Testis (tissue), 5 donors: Measurements from ENCODE around the gene FILIP1L. TPM values are rescaled to one million over a fixed set of nuclear protein-coding genes. Genes with fewer than 3 reads are reported as not detected.

Experiments
- DNase-seq: peaks from one replicate; pipeline ENCODE4 v3.0.0-alpha.2; 2019
- H3K27ac ChIP-seq, 2 donors: fragments of 200-600 bp; sonication (generic); one replicate each; pipeline ENCODE4 v1.5.1; 2019
- H3K27me3 ChIP-seq: fragments of 200-600 bp; sonication (generic); one replicate; pipeline ENCODE4 v1.5.1; 2019
- H3K36me3 ChIP-seq: fragments of 200-600 bp; sonication (generic); one replicate; pipeline ENCODE4 v1.5.1; 2017; ENCODE audit warnings: low read depth; ENCODE audit errors: missing control alignments
- H3K4me1 ChIP-seq: fragments of 200-600 bp; sonication (generic); one replicate; pipeline ENCODE4 v1.5.1; 2019
- H3K4me3 ChIP-seq, 2 donors: fragments of 200-600 bp; sonication (generic); one replicate each; pipeline ENCODE4 v1.5.1; 2017 to 2019
- H3K9me3 ChIP-seq: fragments of 200-600 bp; sonication (generic); one replicate; pipeline ENCODE4 v1.5.1; 2017
- CTCF ChIP-seq, 3 experiments: fragments of 450-650 bp in 2 of 3; fragments of 200-600 bp in 1 of 3; sonication (generic) in 1 of 3; IDR thresholded peaks; one replicate each; pipeline ENCODE4 v1.5.1; 2016 to 2019; ENCODE audit warnings: antibody characterized with exemption in 3 of 3, mild to moderate bottlenecking in 2 of 3, moderate library complexity in 1 of 3
- POLR2A ChIP-seq: fragments of 450-650 bp; IDR thresholded peaks from one replicate; pipeline ENCODE4 v1.6.1; 2017; ENCODE audit warnings: antibody characterized with exemption, mild to moderate bottlenecking, moderate library complexity
- WGBS, 2 donors: methylation state at CpG; one replicate each; pipeline ENCODE4 v1.1.5; 2018; 5-methylcytosine and 5-hydroxymethylcytosine counted together
- intact Hi-C: fragments of 100-400 bp; cut with DNase I; formaldehyde crosslinking; loops from one replicate; pipeline ENCODE4 v1.15.1; 2023; ENCODE audit warnings: low total_unique reads
- long read RNA-seq, 2 donors: transcript quantifications; one replicate each; lab custom pipeline, GENCODE V29; 2026
- polyA plus RNA-seq: library from polyadenylated mRNA; stranded (reverse); fragments of 350-450 nt; fragmentation: Illumina TruSeq; extraction: RNeasy Lipid Tissue Mini Kit (QIAGEN cat#74804); gene quantifications from one replicate; pipeline ENCODE4 v1.2.3, GENCODE V29; 2014; ENCODE audit warnings: low read depth, low replicate concordance; ENCODE audit not compliant: insufficient read depth
- total RNA-seq, 2 donors: library from RNA; depleted of rRNA; stranded (reverse); fragments of >200 nt; gene quantifications; one replicate each; pipeline ENCODE4 v1.2.3, GENCODE V29; 2016

Gene FILIP1L
- total RNA-seq (10 to 100 TPM; 16.7 to 20.1 TPM), polyA plus RNA-seq (16.5 TPM)
- long read RNA-seq, donor 1, transcript FILIP1L-203 (2 exons, 3,280 nt) = major isoform, 15 of 77 reads
- long read RNA-seq, donor 1, partial matches to known transcripts = 62 of 77 reads
- long read RNA-seq, donor 1, other reads (novel, unspliced or antisense) = 0 of 77 reads
- long read RNA-seq, donor 2, transcript FILIP1L-203 (2 exons, 3,280 nt) = major isoform, 5 of 5 reads
- long read RNA-seq, donor 2, partial matches to known transcripts = 0 of 5 reads
- long read RNA-seq, donor 2, other reads (novel, unspliced or antisense) = 0 of 5 reads

GRCh38 chr3:100114413-100115030, at the start of gene FILIP1L:
Gene FILIP1L (minus strand): TSS chr3:100114501.
- H3K36me3 ChIP-seq = no peaks in the 10 kb centered on the region
- no peak within 1 kb of the TSS for H3K4me3 ChIP-seq
- DNase-seq = no peak
- no peaks in the 10 kb centered on the region for H3K27me3 ChIP-seq
- no peak for TF ChIP-seq CTCF (IDR thresholded peaks at IDR 0.05)
- TF ChIP-seq POLR2A = no peak
- H3K4me1 ChIP-seq = no peaks in the 10 kb centered on the region
- H3K9me3 ChIP-seq = no peaks in the 10 kb centered on the region
- no peak within 1 kb of the TSS for H3K27ac ChIP-seq
- intact Hi-C loops = no loop called here
- WGBS, 2 donors = 91 to 92% methylated on average over 4 to 7 of the region's 7 CpGs

- H3K27ac ChIP-seq = peak overlapping the region; percentile 80 to 92
- 38 to 42% methylated on average over 2 of the region's 2 CpGs for WGBS, 2 donors
Observed at GRCh38 chr3:100163787-100164186, 49.5 kb upstream of the FILIP1L start.

GRCh38 chr3:100160521-100160920, 46.2 kb upstream of the FILIP1L start:
- no peaks in the 10 kb centered on the region for H3K36me3 ChIP-seq
- H3K9me3 ChIP-seq = no peaks in the 10 kb centered on the region
- peaks cover 37% of the 10 kb centered on the region for H3K4me1 ChIP-seq
- no peaks in the 10 kb centered on the region for H3K27me3 ChIP-seq
- DNase-seq = no peak
- peak overlapping the region in 1 of 2 donors; percentile 39 for H3K27ac ChIP-seq
- H3K4me3 ChIP-seq = no peak overlapping the region
- WGBS, 2 donors = 83 to 86% methylated on average over 2 of the region's 2 CpGs
- no peak for TF ChIP-seq POLR2A
- TF ChIP-seq CTCF (IDR thresholded peaks at IDR 0.05) = no peak
- intact Hi-C loops = no loop called here

More at GRCh38 chr3:100163787-100164186, 49.5 kb upstream of the FILIP1L start:
- H3K4me3 ChIP-seq = no peak overlapping the region
- intact Hi-C loops = no loop called here
- peak; percentile 35 for DNase-seq
- no peak for TF ChIP-seq CTCF (IDR thresholded peaks at IDR 0.05)
- TF ChIP-seq POLR2A = no peak
- no peaks in the 10 kb centered on the region for H3K9me3 ChIP-seq
- peaks cover 36% of the 10 kb centered on the region for H3K4me1 ChIP-seq
- no peaks in the 10 kb centered on the region for H3K36me3 ChIP-seq
- H3K27me3 ChIP-seq = no peaks in the 10 kb centered on the region

- Histone ChIP-seq H3K9me3 (no peaks in the 10 kb centered on the region), H3K27ac (peak overlapping the region; percentile 21 to 41), H3K27me3 (no peaks in the 10 kb centered on the region), H3K36me3 (no peaks in the 10 kb centered on the region), H3K4me1 (peaks cover 37% of the 10 kb centered on the region), H3K4me3 (no peak overlapping the region)
- TF ChIP-seq POLR2A = no peak
- no peak for TF ChIP-seq CTCF (IDR thresholded peaks at IDR 0.05)
- no peak for DNase-seq
- 45 to 49% methylated on average over 4 of the region's 4 CpGs for WGBS, 2 donors
- intact Hi-C loops = no loop called here
Observed at GRCh38 chr3:100159331-100160153, 45.2 kb upstream of the FILIP1L start.
